H1 (cell line): ENCODE results near the gene NPTX1. TPM values are rescaled to one million over a fixed set of nuclear protein-coding genes. Genes with fewer than 3 reads are reported as not detected.

Experiments
- CTCF ChIA-PET: fragments of 300-600 bp; sonication (Branson Sonifier 250); formaldehyde crosslinking; loops from one replicate; lab custom pipeline; 2021; ENCODE audit not compliant: partially characterized antibody; lab: Charles Lee
- POLR2A ChIA-PET: fragments of 300-600 bp; sonication (Branson Sonifier 250); formaldehyde crosslinking; loops from one replicate; lab custom pipeline; 2021; ENCODE audit warnings: inconsistent platforms; ENCODE audit not compliant: partially characterized antibody; lab: Charles Lee
- DNase-seq, 2 experiments: peaks; one replicate each; pipeline versions ENCODE4 v3.0.0 to v3.0.0-alpha.2; 2010 to 2022; ENCODE audit warnings: low spot score in 2 of 2, low read depth in 1 of 2, mixed read lengths in 1 of 2
- FAIRE-seq: peaks from 2 replicates; lab custom pipeline; 2011; peaks lifted over from hg19 to GRCh38; lab: Jason Lieb, UNC
- H2AFZ ChIP-seq: 2 replicates; pipeline ENCODE4 v1.8.1; 2012; ENCODE audit warnings: low read length, inconsistent platforms
- H2AK5ac ChIP-seq: 2 replicates; pipeline ENCODE4 v1.6.1; 2013; ENCODE audit warnings: low read depth, low read length
- H2BK120ac ChIP-seq: replicated peaks from 2 replicates; pipeline ENCODE3; 2013; ENCODE audit warnings: low read depth, low read length, inconsistent platforms
- H2BK12ac ChIP-seq: 2 replicates; pipeline ENCODE4 v1.6.1; 2013; ENCODE audit warnings: low read depth, low read length
- H2BK15ac ChIP-seq: 2 replicates; pipeline ENCODE4 v1.6.1; 2013; ENCODE audit warnings: low read length
- H2BK20ac ChIP-seq: 2 replicates; pipeline ENCODE4 v1.6.1; 2013; ENCODE audit warnings: low read length
- H2BK5ac ChIP-seq: 2 replicates; pipeline ENCODE4 v1.6.1; 2013; ENCODE audit warnings: low read depth, low read length
- H3K14ac ChIP-seq: 2 replicates; pipeline ENCODE4 v1.6.1; 2013; ENCODE audit warnings: inconsistent platforms; ENCODE audit not compliant: insufficient read length
- H3K18ac ChIP-seq: 2 replicates; pipeline ENCODE4 v1.6.1; 2013; ENCODE audit warnings: low read length; ENCODE audit errors: extremely low read depth
- H3K23ac ChIP-seq: 2 replicates; pipeline ENCODE4 v1.6.1; 2013; ENCODE audit warnings: inconsistent platforms; ENCODE audit not compliant: insufficient read length
- H3K23me2 ChIP-seq: 2 replicates; pipeline ENCODE4 v1.6.1; 2013; ENCODE audit warnings: low read depth, low read length
- H3K27ac ChIP-seq: 2 replicates; pipeline ENCODE4 v1.6.1; 2011; ENCODE audit warnings: low read depth, low read length, inconsistent platforms
- H3K27me3 ChIP-seq, 4 experiments: replicated peaks in 1 of 4; 1 replicate in 1 of 4; 2 replicates in 3 of 4; pipeline versions ENCODE4 v1.6.1 to v1.8.1; 2011 to 2013; ENCODE audit warnings: low read length in 3 of 4, mild to moderate bottlenecking in 3 of 4, inconsistent platforms in 2 of 4, mixed read lengths in 2 of 4, moderate library complexity in 1 of 4; ENCODE audit not compliant: control insufficient read depth in 3 of 4, insufficient read depth in 3 of 4; ENCODE audit errors: extremely low read depth in 1 of 4
- H3K36me3 ChIP-seq, 4 experiments: 2 replicates each; pipeline versions ENCODE4 v1.6.1 to v1.8.1; 2011 to 2013; ENCODE audit warnings: mild to moderate bottlenecking in 4 of 4, low read length in 3 of 4, moderate library complexity in 2 of 4, control low read depth in 1 of 4, inconsistent platforms in 1 of 4; ENCODE audit not compliant: insufficient read depth in 4 of 4, control insufficient read depth in 2 of 4
- H3K4ac ChIP-seq: replicated peaks from 2 replicates; pipeline ENCODE3; 2013; ENCODE audit warnings: low read length, low read depth, mixed read lengths, inconsistent platforms; ENCODE audit not compliant: insufficient read length
- H3K4me1 ChIP-seq, 4 experiments: replicated peaks in 1 of 4; 1 replicate in 1 of 4; 2 replicates in 3 of 4; pipeline versions ENCODE4 v1.6.1 to v1.8.1; 2011 to 2013; ENCODE audit warnings: low read length in 3 of 4, inconsistent platforms in 2 of 4, mixed read lengths in 1 of 4; ENCODE audit not compliant: insufficient read depth in 4 of 4, control insufficient read depth in 3 of 4
- H3K4me2 ChIP-seq, 2 experiments: 2 replicates each; pipeline versions ENCODE4 v1.6.1 to v1.8.1; 2011 to 2013; ENCODE audit warnings: low read depth in 2 of 2, low read length in 2 of 2, control low read depth in 1 of 2, inconsistent platforms in 1 of 2, mild to moderate bottlenecking in 1 of 2; ENCODE audit not compliant: insufficient read depth in 1 of 2
- H3K4me3 ChIP-seq, 4 experiments: fragments of 200-600, 300-600 bp in 1 of 4; sonication (generic), shearing (Covaris generic), sonication (Bioruptor Twin) in 1 of 4; 2 replicates each; pipeline versions ENCODE4 v1.5.1 to v1.8.1; 2011 to 2016; ENCODE audit warnings: low read length in 4 of 4, low read depth in 3 of 4, control low read depth in 2 of 4, inconsistent platforms in 2 of 4, mild to moderate bottlenecking in 2 of 4, mixed read lengths in 1 of 4, moderate library complexity in 1 of 4; ENCODE audit not compliant: insufficient read depth in 2 of 4; ENCODE audit errors: extremely low read depth in 1 of 4
- H3K56ac ChIP-seq: replicated peaks from 2 replicates; pipeline ENCODE3; 2013; ENCODE audit warnings: low read depth, mild to moderate bottlenecking, mixed read lengths, low read length, inconsistent platforms; ENCODE audit not compliant: insufficient read length
- H3K79me1 ChIP-seq: 2 replicates; pipeline ENCODE4 v1.6.1; 2013; ENCODE audit warnings: low read depth, low read length, control low read depth
- H3K79me2 ChIP-seq, 2 experiments: 2 replicates each; pipeline versions ENCODE4 v1.6.1 to v1.8.1; 2012 to 2013; ENCODE audit warnings: low read length in 2 of 2, mild to moderate bottlenecking in 2 of 2, inconsistent platforms in 1 of 2; ENCODE audit not compliant: insufficient read depth in 2 of 2, control insufficient read depth in 1 of 2
- H3K9ac ChIP-seq, 4 experiments: replicated peaks in 1 of 4; 1 replicate in 1 of 4; 2 replicates in 3 of 4; pipeline versions ENCODE4 v1.6.1 to v1.8.1; 2011 to 2013; ENCODE audit warnings: low read depth in 3 of 4, low read length in 3 of 4, control low read depth in 2 of 4, mild to moderate bottlenecking in 2 of 4, moderate library complexity in 2 of 4, inconsistent platforms in 1 of 4; ENCODE audit errors: extremely low read depth in 1 of 4
- H3K9me3 ChIP-seq, 2 experiments: 2 replicates each; pipeline versions ENCODE4 v1.6.1 to v1.8.1; 2012 to 2013; ENCODE audit warnings: mild to moderate bottlenecking in 2 of 2, moderate library complexity in 2 of 2, control low read depth in 1 of 2, inconsistent platforms in 1 of 2, low read depth in 1 of 2, low read length in 1 of 2, mixed read lengths in 1 of 2; ENCODE audit not compliant: insufficient read depth in 2 of 2
- H4K20me1 ChIP-seq, 2 experiments: replicated peaks in 1 of 2; 2 replicates each; pipeline versions ENCODE3 to v1.8.1; 2011 to 2013; ENCODE audit warnings: inconsistent platforms in 2 of 2, low read length in 2 of 2, mild to moderate bottlenecking in 1 of 2; ENCODE audit not compliant: insufficient read depth in 2 of 2, control insufficient read depth in 1 of 2
- H4K5ac ChIP-seq: 2 replicates; pipeline ENCODE4 v1.6.1; 2013; ENCODE audit warnings: low read length, low read depth, mixed read lengths, inconsistent platforms; ENCODE audit not compliant: insufficient read length
- H4K8ac ChIP-seq: 2 replicates; pipeline ENCODE4 v1.8.0; 2013; ENCODE audit warnings: mild to moderate bottlenecking, moderate library complexity, low read length, inconsistent platforms; ENCODE audit not compliant: insufficient read depth; ENCODE audit errors: extremely low read depth
- H4K91ac ChIP-seq: replicated peaks from 2 replicates; pipeline ENCODE3; 2013; ENCODE audit warnings: low read length, mixed read lengths, inconsistent platforms; ENCODE audit not compliant: insufficient read length
- ATF2 ChIP-seq: IDR thresholded peaks from 2 replicates; pipeline ENCODE4 v1.6.1; 2012; ENCODE audit warnings: low read length, inconsistent platforms
- CBX8 ChIP-seq: fragments of 300-800, 300-1000 bp; sonication (generic); IDR thresholded peaks from 2 replicates; pipeline ENCODE4 v1.7.1; 2016; ENCODE audit warnings: low read depth, low read length, borderline replicate concordance
- CEBPB ChIP-seq: IDR thresholded peaks from 2 replicates; pipeline ENCODE4 v1.6.1; 2012; ENCODE audit warnings: low read depth, low read length
- GABPA ChIP-seq: IDR thresholded peaks from 2 replicates; pipeline ENCODE4 v1.6.1; 2011; ENCODE audit warnings: mild to moderate bottlenecking, low read length, moderate library complexity, borderline replicate concordance; ENCODE audit not compliant: insufficient read depth
- HDAC6 ChIP-seq: IDR thresholded peaks from one replicate; pipeline ENCODE4 v1.7.1; 2012; ENCODE audit warnings: low read depth, mild to moderate bottlenecking, inconsistent platforms, low read length, moderate library complexity
- KDM4A ChIP-seq: IDR thresholded peaks from one replicate; pipeline ENCODE4 v1.7.1; 2012; ENCODE audit warnings: low read depth, mild to moderate bottlenecking, moderate library complexity, low read length, inconsistent platforms; ENCODE audit not compliant: severe bottlenecking
- RBBP5 ChIP-seq: IDR thresholded peaks from 2 replicates; pipeline ENCODE4 v1.7.1; 2012; ENCODE audit warnings: low read depth, mild to moderate bottlenecking, inconsistent platforms, low read length, moderate library complexity, borderline replicate concordance
- RFX5 ChIP-seq: IDR thresholded peaks from 2 replicates; pipeline ENCODE4 v1.6.1; 2011; ENCODE audit warnings: low read depth, low read length, improper control_type of control experiment, borderline replicate concordance
- SIX5 ChIP-seq: IDR thresholded peaks from 2 replicates; pipeline ENCODE4 v1.6.1; 2011; ENCODE audit warnings: mild to moderate bottlenecking, low read depth, low read length
- SUZ12 ChIP-seq: fragments of 200-600 bp; sonication (generic); IDR thresholded peaks from 2 replicates; pipeline ENCODE4 v1.6.1; 2012; ENCODE audit warnings: mild to moderate bottlenecking, inconsistent platforms, low read length, moderate library complexity, mixed read lengths
- TEAD4 ChIP-seq: IDR thresholded peaks from 2 replicates; pipeline ENCODE4 v1.6.1; 2012; ENCODE audit warnings: low read depth, low read length, inconsistent platforms, mixed read lengths
- WGBS, 2 experiments: shearing (Covaris generic) in 1 of 2; methylation state at CpG; one replicate each; pipeline versions ENCODE4 v1.1.6 to v1.1.7; 2013 to 2015; ENCODE audit warnings: low lambda C conversion rate in 2 of 2, mixed read lengths in 2 of 2, inconsistent platforms in 1 of 2, low coverage in 1 of 2, missing lambda C conversion rate in 1 of 2; ENCODE audit not compliant: insufficient replicate concordance in 2 of 2, insufficient coverage in 1 of 2, insufficient read length in 1 of 2; ENCODE audit errors: extremely low coverage in 1 of 2, missing lambda C conversion rate in 1 of 2; 5-methylcytosine and 5-hydroxymethylcytosine counted together
- polyA plus RNA-seq, 7 experiments: library from polyadenylated mRNA; depleted of rRNA in 3 of 7; stranded (reverse) in 5 of 7; unstranded in 2 of 7; fragments of >200 nt in 5 of 7; fragments of 200-250 nt in 2 of 7; gene quantifications; 1 replicate in 5 of 7; 2 replicates in 1 of 7; 4 replicates in 1 of 7; pipeline versions ENCODE4 v1.2.1 to v1.2.3, GENCODE V29; 2011 to 2013; ENCODE audit warnings: missing spikeins in 2 of 7, mixed read lengths in 2 of 7
- total RNA-seq: library from RNA; stranded (reverse); fragmentation: NEBNext Ultra II Directional; extraction: Animal tissue kit (Norgen Biotek cat#: 25700); gene quantifications from 2 replicates; pipeline ENCODE4 v1.2.1, GENCODE V29; 2021

The NPTX1 gene
- total and polyA plus RNA-seq, 2 of the 8 experiments (the other 6 are each of a cell fraction or from before 2014, with no cell fraction given), result 12.0 to 17.9 TPM

GRCh38 chr17:80433916-80434666, 42.3 kb downstream of the NPTX1 start:
- Histone ChIP-seq H3K79me2 (no peaks in the 10 kb centered on the region), H4K20me1 (peaks cover 0 to 2% of the 10 kb centered on the region in 2 experiments), H3K18ac (no peak overlapping the region), H3K27me3 (peaks cover 0 to 2% (median 0%) of the 10 kb centered on the region in 4 experiments; a peak in 2 of 7 replicates), H3K4me2 (no peak overlapping the region), H3K27ac (no peak overlapping the region), H2BK12ac (no peak overlapping the region), H3K23me2 (no peaks in the 10 kb centered on the region), H2BK5ac (no peak overlapping the region), H2BK20ac (no peak overlapping the region), H3K9ac (no peak overlapping the region), H3K79me1 (no peaks in the 10 kb centered on the region), H3K56ac (no peak overlapping the region), H3K4me1 (no peaks in the 10 kb centered on the region), H3K9me3 (no peaks in the 10 kb centered on the region), H3K14ac (no peak overlapping the region), H4K5ac (no peak overlapping the region), H3K4ac (no peak overlapping the region), H4K91ac (no peak overlapping the region), H4K8ac (no peak overlapping the region), H3K23ac (no peak overlapping the region), H3K4me3 (no peak overlapping the region), H3K36me3 (no peaks in the 10 kb centered on the region), H2AK5ac (no peak overlapping the region), H2BK15ac (no peak overlapping the region), H2AFZ (no peak overlapping the region), H2BK120ac (no peak overlapping the region)
- WGBS, 2 experiments, result 85% methylated on average over 12 of the region's 12 CpGs; no CpG with 5 or more reads in 1 of the 2 experiments
- ChIA-PET CTCF (interaction anchor here (1.1 to 1.5 kb wide), 2 partner anchors 9 to 126 kb away, joined by 4 read pairs; no protein-coding TSS in a partner anchor), POLR2A (interaction anchor here (1.2 kb wide), 1 partner anchor 14 kb away, joined by 3 read pairs; no protein-coding TSS in a partner anchor)
- FAIRE-seq (no peak), DNase-seq (no peak)
- TF ChIP-seq ATF2, result no peak
- no peak for TF ChIP-seq GABPA
- TF ChIP-seq RFX5, result no peak
- no peak for TF ChIP-seq TEAD4
- no peak for TF ChIP-seq SUZ12
- TF ChIP-seq RBBP5, result no peak
- TF ChIP-seq KDM4A, result no peak
- TF ChIP-seq CEBPB, result no peak
- no peak for TF ChIP-seq HDAC6
- no peak for TF ChIP-seq CBX8
- no peak for TF ChIP-seq SIX5
